ENCODE data around the gene CD300C.
A peak's percentile ranks its signal among the peaks of the same experiment; 100 is the strongest.

CD300C gene

GRCh38 chr17:74502861-74503260 is 43.1 kb downstream of the CD300C start:
- POLR2A ChIA-PET, result no interaction called here
- H3K27me3 ChIP-seq (replicated peaks in 2 of 5; ENCODE audit: control insufficient read depth in 4 of 5, insufficient read depth in 5 of 5, low read length in 4 of 5), result no peaks in the 10 kb centered on the region
- no peaks in the 10 kb centered on the region for H3K9me3 ChIP-seq (ENCODE audit: control extremely low read depth in 1 of 5, control insufficient read depth in 4 of 5, insufficient read depth in 2 of 5, low read depth in 1 of 5, low read length in 4 of 5)
- no peak overlapping the region for H3K27ac ChIP-seq (ENCODE audit: insufficient read depth in 1 of 2, low read depth in 1 of 2, low read length in 2 of 2, poor library complexity in 1 of 2, severe bottlenecking in 2 of 2)
- H3K4me3 ChIP-seq (ENCODE audit: control insufficient read depth in 1 of 7, extremely low read depth in 1 of 7, insufficient read depth in 4 of 7, low read depth in 2 of 7, low read length in 6 of 7), result no peak overlapping the region
- DNase-seq, result no peak
- WGBS (ENCODE audit: insufficient coverage), result 98% methylated on average over 6 of the region's 6 CpGs
- no peaks in the 10 kb centered on the region for H3K36me3 ChIP-seq (ENCODE audit: control insufficient read depth in 4 of 4, insufficient read depth in 4 of 4, low read length in 3 of 4)
- CTCF ChIA-PET, result interaction anchor here (1.3 kb wide), 1 partner anchor 140 kb away, joined by 3 read pairs; no protein-coding TSS in a partner anchor
- H3K4me1 ChIP-seq (ENCODE audit: control extremely low read depth in 1 of 4, control insufficient read depth in 4 of 4, insufficient read depth in 4 of 4, low read length in 3 of 4), result no peaks in the 10 kb centered on the region

DNA sequence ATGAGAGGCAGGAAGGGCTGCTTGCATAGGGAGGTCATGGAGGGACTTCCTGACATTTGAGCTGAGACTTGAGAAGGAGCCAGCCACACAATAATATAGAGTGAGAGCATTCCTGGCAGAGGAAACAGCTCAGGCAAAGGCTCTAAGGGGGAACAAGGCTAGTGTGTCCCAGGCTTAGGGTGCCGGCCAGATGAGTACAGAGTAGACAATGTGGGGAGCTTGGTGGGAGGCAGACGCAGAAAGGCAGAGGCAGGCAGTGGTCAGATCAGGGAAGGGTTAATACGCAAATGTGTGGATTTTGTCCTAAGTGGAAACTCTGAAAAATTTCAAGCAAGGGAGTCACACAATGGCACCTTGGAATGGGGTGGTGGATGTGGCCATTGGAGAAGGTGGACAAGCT is 45.9 kb downstream of the CD300C start:
- H3K36me3 ChIP-seq (ENCODE audit: control insufficient read depth in 4 of 4, insufficient read depth in 4 of 4, low read length in 3 of 4), result no peaks in the 10 kb centered on the region
- 94% methylated on average over 3 of the region's 3 CpGs for WGBS (ENCODE audit: insufficient coverage)
- H3K4me3 ChIP-seq (ENCODE audit: control insufficient read depth in 1 of 7, extremely low read depth in 1 of 7, insufficient read depth in 4 of 7, low read depth in 2 of 7, low read length in 6 of 7), result no peak overlapping the region
- ChIA-PET CTCF (interaction anchor here (0.6 to 3.4 kb wide), 8 partner anchors 14 to 130 kb away, joined by 3 to 12 read pairs (median 4); no protein-coding TSS in a partner anchor), POLR2A (no interaction called here)
- DNase-seq, result no peak
- peaks cover 0 to 6% (median 2%) of the 10 kb centered on the region in 4 experiments for H3K4me1 ChIP-seq (ENCODE audit: control extremely low read depth in 1 of 4, control insufficient read depth in 4 of 4, insufficient read depth in 4 of 4, low read length in 3 of 4)
- no peaks in the 10 kb centered on the region for H3K9me3 ChIP-seq (ENCODE audit: control extremely low read depth in 1 of 5, control insufficient read depth in 4 of 5, insufficient read depth in 2 of 5, low read depth in 1 of 5, low read length in 4 of 5)
- no peaks in the 10 kb centered on the region for H3K27me3 ChIP-seq (replicated peaks in 2 of 5; ENCODE audit: control insufficient read depth in 4 of 5, insufficient read depth in 5 of 5, low read length in 4 of 5)
- no peak overlapping the region for H3K27ac ChIP-seq (ENCODE audit: insufficient read depth in 1 of 2, low read depth in 1 of 2, low read length in 2 of 2, poor library complexity in 1 of 2, severe bottlenecking in 2 of 2)

DNA sequence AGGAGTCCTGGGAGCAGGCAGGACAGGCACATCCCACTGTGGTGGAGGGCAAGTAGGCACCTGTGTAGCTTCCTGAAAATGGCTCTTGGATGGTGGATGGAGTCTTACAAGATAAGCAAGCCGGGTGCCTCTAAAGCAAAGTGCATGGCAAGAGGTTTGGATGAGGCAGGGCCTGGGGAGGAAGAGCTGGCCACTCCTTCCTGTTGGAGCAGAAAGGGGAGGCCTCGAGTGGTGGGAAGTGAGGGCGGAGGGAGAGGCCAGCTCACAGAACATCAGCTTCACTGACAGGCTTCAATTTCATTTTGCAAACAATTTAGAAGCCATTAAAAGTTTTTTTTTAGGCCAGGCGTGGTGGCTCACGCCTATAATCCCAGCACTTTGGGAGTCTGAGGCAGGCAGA is 48.4 kb downstream of the CD300C start:
- 100% methylated on average over 2 of the region's 5 CpGs for WGBS (ENCODE audit: insufficient coverage)

GRCh38 chr17:74493331-74493833 is 52.5 kb downstream of the CD300C start:
- CTCF ChIA-PET, result interaction anchor here (0.8 to 2.1 kb wide), 12 partner anchors 9 to 125 kb away, joined by 3 to 11 read pairs (median 4); partner anchors contain the start of genes CD300LB and GPR142
- DNase-seq, result peak; percentile 68 to 81 (median 75)
- WGBS (ENCODE audit: insufficient coverage), result 46% methylated on average over 10 of the region's 11 CpGs
- H3K27me3 ChIP-seq (replicated peaks in 2 of 5; ENCODE audit: control insufficient read depth in 4 of 5, insufficient read depth in 5 of 5, low read length in 4 of 5), result no peaks in the 10 kb centered on the region
- H3K4me3 ChIP-seq (ENCODE audit: control insufficient read depth in 1 of 7, extremely low read depth in 1 of 7, insufficient read depth in 4 of 7, low read depth in 2 of 7, low read length in 6 of 7), result no peak overlapping the region
- POLR2A ChIA-PET, result no interaction called here
- peaks cover 0 to 1% (median 0%) of the 10 kb centered on the region in 4 experiments for H3K36me3 ChIP-seq (ENCODE audit: control insufficient read depth in 4 of 4, insufficient read depth in 4 of 4, low read length in 3 of 4)
- H3K4me1 ChIP-seq (ENCODE audit: control extremely low read depth in 1 of 4, control insufficient read depth in 4 of 4, insufficient read depth in 4 of 4, low read length in 3 of 4), result peaks cover 0 to 29% (median 3%) of the 10 kb centered on the region in 4 experiments
- no peaks in the 10 kb centered on the region for H3K9me3 ChIP-seq (ENCODE audit: control extremely low read depth in 1 of 5, control insufficient read depth in 4 of 5, insufficient read depth in 2 of 5, low read depth in 1 of 5, low read length in 4 of 5)
- no peak overlapping the region for H3K27ac ChIP-seq (ENCODE audit: insufficient read depth in 1 of 2, low read depth in 1 of 2, low read length in 2 of 2, poor library complexity in 1 of 2, severe bottlenecking in 2 of 2)

More for the DNA sequence above, 48.4 kb downstream of the CD300C start:
- no peak overlapping the region for H3K4me3 ChIP-seq (ENCODE audit: control insufficient read depth in 1 of 7, extremely low read depth in 1 of 7, insufficient read depth in 4 of 7, low read depth in 2 of 7, low read length in 6 of 7)
- no peak for DNase-seq
- H3K27ac ChIP-seq (ENCODE audit: insufficient read depth in 1 of 2, low read depth in 1 of 2, low read length in 2 of 2, poor library complexity in 1 of 2, severe bottlenecking in 2 of 2), result no peak overlapping the region
- POLR2A ChIA-PET, result no interaction called here
- H3K4me1 ChIP-seq (ENCODE audit: control extremely low read depth in 1 of 4, control insufficient read depth in 4 of 4, insufficient read depth in 4 of 4, low read length in 3 of 4), result peaks cover 0 to 10% (median 2%) of the 10 kb centered on the region in 4 experiments
- H3K9me3 ChIP-seq (ENCODE audit: control extremely low read depth in 1 of 5, control insufficient read depth in 4 of 5, insufficient read depth in 2 of 5, low read depth in 1 of 5, low read length in 4 of 5), result no peaks in the 10 kb centered on the region
- CTCF ChIA-PET, result interaction anchor here (1.3 to 3.2 kb wide), 8 partner anchors 9 to 135 kb away, joined by 4 to 20 read pairs (median 5); no protein-coding TSS in a partner anchor
- no peaks in the 10 kb centered on the region for H3K27me3 ChIP-seq (replicated peaks in 2 of 5; ENCODE audit: control insufficient read depth in 4 of 5, insufficient read depth in 5 of 5, low read length in 4 of 5)
- no peaks in the 10 kb centered on the region for H3K36me3 ChIP-seq (ENCODE audit: control insufficient read depth in 4 of 4, insufficient read depth in 4 of 4, low read length in 3 of 4)

DNA sequence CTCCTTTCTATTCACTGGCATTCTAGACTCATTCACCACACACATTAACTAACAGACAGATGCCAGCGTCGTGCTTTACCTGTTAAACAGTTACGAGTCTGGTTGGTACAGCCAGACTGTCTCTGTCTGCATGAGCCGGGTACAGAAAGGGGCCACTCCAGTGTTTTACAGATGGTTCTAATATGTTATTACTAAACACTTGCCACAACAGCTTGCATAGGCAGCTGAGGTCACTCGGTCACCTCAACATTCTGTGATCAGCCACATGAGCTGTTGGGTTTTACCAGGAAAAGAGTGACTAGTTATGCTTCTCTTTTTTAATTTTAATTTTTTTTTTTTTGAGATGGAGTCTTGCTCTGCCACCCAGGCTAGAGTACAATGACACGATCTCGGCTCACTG is 54.3 kb downstream of the CD300C start:
- Histone ChIP-seq H3K36me3 (ENCODE audit: control insufficient read depth in 4 of 4, insufficient read depth in 4 of 4, low read length in 3 of 4) (peaks cover 0 to 13% (median 4%) of the 10 kb centered on the region in 4 experiments), H3K27me3 (replicated peaks in 2 of 5; ENCODE audit: control insufficient read depth in 4 of 5, insufficient read depth in 5 of 5, low read length in 4 of 5) (no peaks in the 10 kb centered on the region), H3K4me1 (ENCODE audit: control extremely low read depth in 1 of 4, control insufficient read depth in 4 of 4, insufficient read depth in 4 of 4, low read length in 3 of 4) (peaks cover 0 to 23% (median under 1%) of the 10 kb centered on the region in 4 experiments), H3K27ac (ENCODE audit: insufficient read depth in 1 of 2, low read depth in 1 of 2, low read length in 2 of 2, poor library complexity in 1 of 2, severe bottlenecking in 2 of 2) (no peak overlapping the region), H3K4me3 (ENCODE audit: control insufficient read depth in 1 of 7, extremely low read depth in 1 of 7, insufficient read depth in 4 of 7, low read depth in 2 of 7, low read length in 6 of 7) (no peak overlapping the region), H3K9me3 (ENCODE audit: control extremely low read depth in 1 of 5, control insufficient read depth in 4 of 5, insufficient read depth in 2 of 5, low read depth in 1 of 5, low read length in 4 of 5) (no peaks in the 10 kb centered on the region)
- ChIA-PET POLR2A (interaction anchor here (1.2 kb wide), 1 partner anchor 33 kb away, joined by 3 read pairs; no protein-coding TSS in a partner anchor), CTCF (interaction anchor here (0.6 to 2.9 kb wide), 15 partner anchors 10 to 118 kb away, joined by 3 to 13 read pairs (median 4); partner anchors contain the start of gene CD300A)
- peak in 2 of 3 donors; percentile 45 to 50 for DNase-seq
- 97% methylated on average over 5 of the region's 7 CpGs for WGBS (ENCODE audit: insufficient coverage)
